Pancreas (tissue), 10 donors: ENCODE results near the gene CAMK1D. TPM values are rescaled to one million over a fixed set of nuclear protein-coding genes. Genes with fewer than 3 reads are reported as not detected.

Source experiments
- ATAC-seq, 4 donors: fragments of 200-7000 bp; cut with Tn5 transposase; one replicate each; pipeline versions ENCODE4 v1.8.0 to v1.9.1; 2020; ENCODE audit warnings: mild to moderate bottlenecking in 4 of 4, moderate library complexity in 4 of 4
- DNase-seq, 6 donors: peaks; one replicate each; pipeline ENCODE4 v3.0.0-alpha.2; 2020
- FAIRE-seq: peaks from 2 replicates; lab custom pipeline; 2012; peaks lifted over from hg19 to GRCh38; lab: Jason Lieb, UNC
- H3K27ac ChIP-seq, 4 donors: fragments of 200-600 bp; sonication (generic); 1 replicate in 3 of 4; 2 replicates in 1 of 4; pipeline versions ENCODE4 v1.5.0 to v1.8.0; 2020
- H3K27me3 ChIP-seq, 4 donors: fragments of 200-600 bp; one replicate each; pipeline ENCODE4 v1.8.0; 2021
- H3K36me3 ChIP-seq, 3 donors: fragments of 200-600 bp; sonication (generic) in 1 of 3; one replicate each; pipeline versions ENCODE4 v1.5.0 to v1.8.0; 2020 to 2021
- H3K4me1 ChIP-seq, 3 donors: fragments of 200-600 bp; one replicate each; pipeline ENCODE4 v1.8.0; 2021
- H3K4me3 ChIP-seq, 4 donors: fragments of 200-600 bp; sonication (generic) in 2 of 4; one replicate each; pipeline versions ENCODE4 v1.5.0 to v1.8.0; 2020 to 2021
- H3K9me3 ChIP-seq, 4 donors: fragments of 200-600 bp; one replicate each; pipeline ENCODE4 v1.8.0; 2021
- WGBS, 2 donors: extraction: QIAGEN DNeasy Blood & Tissue Kit; methylation state at CpG; one replicate each; pipeline ENCODE4 v1.1.7; 2013; 5-methylcytosine and 5-hydroxymethylcytosine counted together
- intact Hi-C, 3 donors: fragments of 100-400 bp; cut with DNase I; formaldehyde crosslinking; loops; one replicate each; pipeline versions ENCODE4 v1.11.1 to v1.14.2; 2022
- polyA plus RNA-seq, 2 donors: library from polyadenylated mRNA; stranded (reverse); fragments of 200-250 nt; gene quantifications; one replicate each; pipeline ENCODE4 v1.2.3, GENCODE V29; 2013
- total RNA-seq, 6 donors: library from RNA; stranded (reverse); fragmentation: NEBNext Ultra II Directional in 4 of 6; extraction: Animal tissue kit (Norgen Biotek cat#: 25700) in 4 of 6; gene quantifications; one replicate each; pipeline versions ENCODE4 v1.2.1 to v1.2.4, GENCODE V29; 2021 to 2023
- TF ChIP-seq, protein P1 (sequence below), 4 donors: fragments of 200-600 bp; sonication (generic) in 3 of 4; IDR thresholded peaks; one replicate each; pipeline versions ENCODE4 v1.5.0 to v1.8.0; 2021; ENCODE audit warnings: antibody characterized with exemption in 4 of 4
- donor health status: healthy with polysubstance abuse.
- donor health status: DM: no; HTN: no; CAD: no; lungs with moderate emphysema.
- donor health status: DM: no; HTN: no; CAD: no.
- donor health status: control.
- donor health status: control.
- donor health status: Bipolar disorder and iron deficiency.
- donor health status: DM: yes; HTN: yes; CAD: no.
- donor health status: DM: no; HTN: no; CAD: no.
- donor health status: DM: no; HTN: no; CAD: no.
- donor health status: DM: yes; HTN: yes; CAD: no.

CAMK1D gene
- total and polyA plus RNA-seq, 8 donors: 2.9 to 30.1 (median 22.7) TPM

DNA sequence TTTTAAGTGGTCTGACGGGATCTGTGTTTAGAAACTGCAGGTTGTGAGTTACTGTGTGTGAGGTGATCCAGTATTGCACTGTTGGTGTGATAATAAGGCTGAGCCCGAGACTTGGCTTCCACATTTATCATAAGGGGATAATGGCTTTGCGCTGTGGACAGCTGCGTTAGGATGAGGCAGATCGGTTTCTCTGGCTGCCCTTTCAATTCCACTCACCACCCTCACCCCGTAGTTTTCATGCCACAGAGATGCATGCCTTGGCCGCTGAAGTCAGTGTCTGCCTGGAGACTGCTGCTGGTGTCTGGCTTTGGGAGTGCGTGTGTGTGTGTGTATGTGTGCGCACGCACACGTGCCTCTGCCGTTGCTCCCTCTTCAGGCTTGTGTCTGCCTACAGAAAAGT is 379.1 kb downstream of the CAMK1D start:
- no peaks in the 10 kb centered on the region for H3K4me1 ChIP-seq
- no peak overlapping the region for H3K27ac ChIP-seq
- TF ChIP-seq, protein P1, sequence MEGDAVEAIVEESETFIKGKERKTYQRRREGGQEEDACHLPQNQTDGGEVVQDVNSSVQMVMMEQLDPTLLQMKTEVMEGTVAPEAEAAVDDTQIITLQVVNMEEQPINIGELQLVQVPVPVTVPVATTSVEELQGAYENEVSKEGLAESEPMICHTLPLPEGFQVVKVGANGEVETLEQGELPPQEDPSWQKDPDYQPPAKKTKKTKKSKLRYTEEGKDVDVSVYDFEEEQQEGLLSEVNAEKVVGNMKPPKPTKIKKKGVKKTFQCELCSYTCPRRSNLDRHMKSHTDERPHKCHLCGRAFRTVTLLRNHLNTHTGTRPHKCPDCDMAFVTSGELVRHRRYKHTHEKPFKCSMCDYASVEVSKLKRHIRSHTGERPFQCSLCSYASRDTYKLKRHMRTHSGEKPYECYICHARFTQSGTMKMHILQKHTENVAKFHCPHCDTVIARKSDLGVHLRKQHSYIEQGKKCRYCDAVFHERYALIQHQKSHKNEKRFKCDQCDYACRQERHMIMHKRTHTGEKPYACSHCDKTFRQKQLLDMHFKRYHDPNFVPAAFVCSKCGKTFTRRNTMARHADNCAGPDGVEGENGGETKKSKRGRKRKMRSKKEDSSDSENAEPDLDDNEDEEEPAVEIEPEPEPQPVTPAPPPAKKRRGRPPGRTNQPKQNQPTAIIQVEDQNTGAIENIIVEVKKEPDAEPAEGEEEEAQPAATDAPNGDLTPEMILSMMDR (IDR thresholded peaks at IDR 0.05): no peak
- no peak overlapping the region for H3K4me3 ChIP-seq
- ATAC-seq (no peak), DNase-seq (no peak), FAIRE-seq (no peak)
- WGBS, 2 donors: 86 to 89% methylated on average over 12 of the region's 12 CpGs
- intact Hi-C loops: no loop called here
- no peaks in the 10 kb centered on the region for H3K36me3 ChIP-seq
- H3K9me3 ChIP-seq: no peaks in the 10 kb centered on the region
- no peaks in the 10 kb centered on the region for H3K27me3 ChIP-seq

DNA sequence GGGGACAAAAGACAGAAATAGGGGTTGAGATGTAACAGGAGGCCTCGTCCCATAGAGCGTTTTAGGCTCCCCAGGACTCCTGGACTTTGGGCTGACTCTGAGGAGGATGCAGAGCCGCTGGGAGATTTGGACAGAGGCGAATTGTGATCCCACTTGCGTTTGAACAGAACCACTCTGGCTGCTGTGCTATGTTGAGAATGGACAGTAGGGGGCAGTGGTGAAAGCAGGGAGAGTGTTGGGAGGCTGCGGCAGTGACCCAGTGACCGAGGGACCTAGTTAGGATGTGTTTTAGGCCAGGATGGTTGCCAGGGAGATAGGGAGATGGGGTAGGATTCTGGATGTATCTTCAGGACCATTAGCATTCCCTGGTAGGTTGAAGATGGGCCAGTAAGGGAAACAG is 380.5 kb downstream of the CAMK1D start:
- Histone ChIP-seq H3K36me3 (no peaks in the 10 kb centered on the region), H3K9me3 (no peaks in the 10 kb centered on the region), H3K27ac (no peak overlapping the region), H3K27me3 (no peaks in the 10 kb centered on the region), H3K4me3 (no peak overlapping the region), H3K4me1 (no peaks in the 10 kb centered on the region)
- DNase-seq (no peak), ATAC-seq (no peak), FAIRE-seq (no peak)
- intact Hi-C loops: no loop called here
- WGBS, 2 donors: 90 to 93% methylated on average over 7 of the region's 7 CpGs
- TF ChIP-seq, protein P1 (IDR thresholded peaks at IDR 0.05): no peak

DNA sequence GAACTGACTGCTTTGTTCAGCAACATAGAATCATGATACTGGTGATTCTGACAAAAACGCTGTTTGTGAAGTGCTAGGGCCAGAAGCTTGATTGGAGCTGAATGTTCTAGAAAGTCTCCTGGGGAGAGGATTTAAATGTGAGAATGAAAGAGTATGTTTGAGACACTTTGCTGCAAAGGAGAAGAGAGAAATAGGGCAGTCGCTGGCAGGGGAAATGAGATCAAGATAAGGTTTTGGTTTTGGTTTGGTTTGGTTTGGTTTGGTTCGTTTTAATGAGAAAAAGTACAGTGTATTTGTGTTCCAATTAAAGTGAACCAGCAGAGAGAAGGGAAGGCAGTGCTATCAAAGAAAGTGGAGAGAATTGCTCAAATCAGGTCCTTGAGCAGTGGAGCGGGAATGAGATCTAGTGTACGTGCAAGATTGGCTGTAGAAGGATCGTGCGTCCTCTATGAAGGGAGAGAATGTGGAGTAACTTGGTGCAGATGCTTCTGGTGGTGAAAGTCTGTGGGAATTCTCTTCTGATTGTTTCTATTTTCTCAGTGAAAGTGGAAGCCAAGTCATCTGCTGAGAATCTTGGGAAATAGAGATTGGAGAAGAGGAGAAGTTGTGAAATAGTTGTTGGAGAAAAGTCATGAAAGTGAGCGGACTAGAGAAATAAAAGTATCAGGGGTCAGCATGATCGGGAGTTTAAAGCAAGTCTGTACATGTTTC is 381.6 kb downstream of the CAMK1D start:
- WGBS, 2 donors: 89 to 93% methylated on average over 9 of the region's 9 CpGs
- Histone ChIP-seq H3K27ac (no peak overlapping the region), H3K4me3 (no peak overlapping the region), H3K4me1 (no peaks in the 10 kb centered on the region), H3K27me3 (no peaks in the 10 kb centered on the region), H3K36me3 (no peaks in the 10 kb centered on the region), H3K9me3 (no peaks in the 10 kb centered on the region)
- intact Hi-C loops: no loop called here
- TF ChIP-seq, protein P1 (IDR thresholded peaks at IDR 0.05): no peak
- FAIRE-seq (no peak), ATAC-seq (peak in 2 of 4 donors; percentile 19 to 55), DNase-seq (no peak)

DNA sequence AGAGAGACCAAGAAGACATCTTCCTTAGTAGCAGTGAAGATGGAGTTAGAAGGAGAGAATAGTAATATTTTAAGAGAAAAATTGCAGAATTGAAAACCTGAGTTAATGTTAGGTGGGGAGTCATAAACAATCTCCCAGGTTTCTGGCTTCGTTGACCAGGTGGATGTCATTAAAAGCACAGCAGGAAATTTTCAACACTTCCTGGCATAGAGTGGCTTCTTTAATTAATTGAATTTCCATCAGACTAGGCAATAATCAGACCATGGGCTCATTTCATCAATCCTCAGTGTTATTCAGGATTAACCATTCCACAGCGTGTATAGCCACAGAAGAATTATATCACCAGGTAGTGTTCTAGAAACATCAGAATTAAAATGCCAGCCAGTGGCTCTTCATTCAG is 383.9 kb downstream of the CAMK1D start:
- no peaks in the 10 kb centered on the region for H3K27me3 ChIP-seq
- ATAC-seq: no peak
- no peaks in the 10 kb centered on the region for H3K36me3 ChIP-seq
- no peaks in the 10 kb centered on the region for H3K9me3 ChIP-seq
- 79 to 84% methylated on average over 2 of the region's 2 CpGs for WGBS, 2 donors
- no peaks in the 10 kb centered on the region for H3K4me1 ChIP-seq
- TF ChIP-seq, protein P1 (IDR thresholded peaks at IDR 0.05): no peak
- DNase-seq: no peak
- intact Hi-C loops: no loop called here
- FAIRE-seq: no peak
- H3K4me3 ChIP-seq: no peak overlapping the region
- no peak overlapping the region for H3K27ac ChIP-seq

DNA sequence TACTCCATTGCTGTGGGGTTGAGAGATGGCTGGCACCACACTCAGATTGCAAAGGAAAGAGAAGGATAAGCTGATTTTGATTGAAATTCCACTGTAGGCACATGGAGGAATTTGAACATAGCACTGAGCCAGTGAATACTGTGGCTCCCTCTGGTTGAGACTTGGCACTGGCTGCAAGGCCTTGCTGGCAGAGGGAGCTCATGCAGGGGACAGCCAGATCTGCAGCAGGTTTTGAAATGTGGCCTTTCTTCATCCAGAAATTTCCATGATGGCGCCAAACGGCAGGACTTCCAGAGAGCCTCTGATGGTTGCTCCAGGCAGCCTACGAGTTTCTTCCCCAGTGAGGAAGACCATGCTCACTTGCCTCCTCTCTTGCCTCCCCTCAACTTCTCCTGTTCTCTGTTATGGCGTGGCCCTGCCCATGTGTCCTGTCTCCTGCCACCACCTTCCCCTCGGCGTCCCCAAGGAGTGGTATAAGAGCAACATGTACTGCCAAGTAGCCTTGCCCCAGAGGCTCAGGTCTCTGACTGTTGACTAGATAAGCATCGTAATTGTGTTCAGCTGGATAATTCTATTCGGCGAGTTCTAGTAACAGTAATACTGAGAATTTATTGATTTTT is 386.6 kb downstream of the CAMK1D start:
- TF ChIP-seq, protein P1 (IDR thresholded peaks at IDR 0.05): no peak
- H3K27me3 ChIP-seq: no peaks in the 10 kb centered on the region
- peaks cover 0 to 6% (median 0%) of the 10 kb centered on the region in 3 donors for H3K4me1 ChIP-seq
- ATAC-seq: peak in 2 of 4 donors; percentile 31 to 38
- H3K27ac ChIP-seq: no peak overlapping the region
- no peak for FAIRE-seq
- H3K9me3 ChIP-seq: no peaks in the 10 kb centered on the region
- DNase-seq: no peak
- H3K4me3 ChIP-seq: no peak overlapping the region
- WGBS, 2 donors: 69 to 71% methylated on average over 9 of the region's 9 CpGs
- intact Hi-C loops: no loop called here
- no peaks in the 10 kb centered on the region for H3K36me3 ChIP-seq
